ENCODE results near the gene NAV2.

GRCh38 chr11:20066783-20067156 is 354.1 kb downstream of the NAV2 start:
- TF ChIP-seq CTCF (IDR thresholded peaks at IDR 0.05) (no peak), POLR2A (IDR thresholded peaks at IDR 0.05) (no peak)
